Endothelial cell of umbilical vein (primary cell): ENCODE measurements around the gene PXYLP1. TPM values are rescaled to one million over a fixed set of nuclear protein-coding genes. Genes with fewer than 3 reads are reported as not detected.

ENCODE experiments used
- BruUV-seq: library from RNA; stranded (reverse); fragments of 400-500 nt; replicated peaks from 2 replicates; lab custom pipeline; 2021; lab: Mats Ljungman, UMichigan
- CTCF ChIA-PET: fragments of 300-600, 350-600 bp; sonication (Branson Sonifier 250); formaldehyde crosslinking; loops from one replicate; lab custom pipeline; 2021; ENCODE audit warnings: antibody characterized with exemption, inconsistent platforms; lab: Charles Lee
- POLR2A ChIA-PET: fragments of 300-600, 350-600 bp; sonication (Branson Sonifier 250); formaldehyde crosslinking; loops from one replicate; lab custom pipeline; 2021; ENCODE audit warnings: antibody characterized with exemption, inconsistent platforms; lab: Charles Lee
- DNase-seq: peaks from one replicate; pipeline ENCODE4 v3.0.0-alpha.2; 2011; ENCODE audit warnings: low read depth, low spot score
- FAIRE-seq: peaks from 2 replicates; lab custom pipeline; 2011; peaks lifted over from hg19 to GRCh38; lab: Jason Lieb, UNC
- H2AFZ ChIP-seq: 2 replicates; pipeline ENCODE4 v1.6.0; 2012; ENCODE audit warnings: low read depth, low read length, control low read depth, inconsistent platforms
- H3K27ac ChIP-seq: 2 replicates; pipeline ENCODE4 v1.5.1; 2011; ENCODE audit warnings: low read depth, mild to moderate bottlenecking, control low read depth, low read length, moderate library complexity; ENCODE audit not compliant: insufficient read depth
- H3K27me3 ChIP-seq, 2 experiments: 2 replicates each; pipeline versions ENCODE4 v1.6.0 to v1.6.1; 2011; ENCODE audit warnings: low read length in 2 of 2, mixed read lengths in 1 of 2; ENCODE audit not compliant: control insufficient read depth in 2 of 2, insufficient read depth in 2 of 2
- H3K36me3 ChIP-seq, 2 experiments: 2 replicates in 1 of 2; 3 replicates in 1 of 2; pipeline ENCODE4 v1.5.1; 2011; ENCODE audit warnings: low read length in 2 of 2, mild to moderate bottlenecking in 1 of 2, moderate library complexity in 1 of 2; ENCODE audit not compliant: control insufficient read depth in 2 of 2, insufficient read depth in 2 of 2; ENCODE audit errors: extremely low read depth in 1 of 2
- H3K4me1 ChIP-seq: 3 replicates; pipeline ENCODE4 v1.5.1; 2011; ENCODE audit warnings: mild to moderate bottlenecking, low read length; ENCODE audit not compliant: control insufficient read depth, insufficient read depth; ENCODE audit errors: extremely low read depth
- H3K4me2 ChIP-seq: 2 replicates; pipeline ENCODE4 v1.6.1; 2011; ENCODE audit warnings: low read length, control low read depth, mixed read lengths; ENCODE audit not compliant: insufficient read depth
- H3K4me3 ChIP-seq, 3 experiments: fragments of 200-600 bp in 1 of 3; sonication (generic), shearing (Covaris generic) in 1 of 3; replicated peaks in 1 of 3; 2 replicates each; pipeline ENCODE4 v1.5.1; 2011 to 2016; ENCODE audit warnings: control low read depth in 3 of 3, low read length in 3 of 3, mild to moderate bottlenecking in 2 of 3, inconsistent platforms in 1 of 3, low read depth in 1 of 3, moderate library complexity in 1 of 3; ENCODE audit not compliant: insufficient read depth in 1 of 3
- H3K79me2 ChIP-seq: 2 replicates; pipeline ENCODE4 v1.6.0; 2012; ENCODE audit warnings: low read length, inconsistent platforms; ENCODE audit not compliant: control insufficient read depth, insufficient read depth
- H3K9ac ChIP-seq: replicated peaks from 2 replicates; pipeline ENCODE3; 2011; ENCODE audit warnings: low read length, control low read depth; ENCODE audit not compliant: insufficient read depth; ENCODE audit errors: extremely low read depth
- H3K9me1 ChIP-seq: replicated peaks from 3 replicates; pipeline ENCODE4 v1.6.0; 2011; ENCODE audit warnings: mild to moderate bottlenecking, low read length; ENCODE audit not compliant: control insufficient read depth, insufficient read depth; ENCODE audit errors: extremely low read depth
- H3K9me3 ChIP-seq: replicated peaks from 2 replicates; pipeline ENCODE4 v1.5.1; 2012; ENCODE audit warnings: low read length, inconsistent platforms; ENCODE audit not compliant: control insufficient read depth, insufficient read depth
- H4K20me1 ChIP-seq: replicated peaks from 2 replicates; pipeline ENCODE3; 2011; ENCODE audit warnings: mild to moderate bottlenecking, low read length; ENCODE audit not compliant: control insufficient read depth, insufficient read depth; ENCODE audit errors: extremely low read depth
- CTCF ChIP-seq, 2 donors: IDR thresholded peaks; 1 replicate in 1 of 2; 2 replicates in 1 of 2; pipeline ENCODE4 v1.5.1; 2011; ENCODE audit warnings: low read length in 2 of 2, mild to moderate bottlenecking in 2 of 2, moderate library complexity in 2 of 2, control low read depth in 1 of 2, inconsistent platforms in 1 of 2, low read depth in 1 of 2; ENCODE audit not compliant: insufficient read depth in 1 of 2; ENCODE audit errors: extremely low read depth in 1 of 2
- EZH2 ChIP-seq: IDR thresholded peaks from 2 replicates; pipeline ENCODE4 v1.6.1; 2012; ENCODE audit warnings: borderline replicate concordance, low read depth, mild to moderate bottlenecking, moderate library complexity, low read length, inconsistent platforms; ENCODE audit not compliant: severe bottlenecking
- FOS ChIP-seq: IDR thresholded peaks from 2 replicates; pipeline ENCODE4 v1.6.1; 2011; ENCODE audit warnings: mild to moderate bottlenecking, low read length, moderate library complexity, borderline replicate concordance; ENCODE audit not compliant: insufficient read depth
- GATA2 ChIP-seq: IDR thresholded peaks from 2 replicates; pipeline ENCODE4 v1.7.0; 2011; ENCODE audit warnings: low read depth, mild to moderate bottlenecking, moderate library complexity, mixed read lengths, low read length; ENCODE audit not compliant: insufficient read length, insufficient read depth
- JUN ChIP-seq: IDR thresholded peaks from 2 replicates; pipeline ENCODE4 v1.6.1; 2011; ENCODE audit warnings: borderline replicate concordance, low read depth; ENCODE audit not compliant: insufficient read length, insufficient read depth
- MAX ChIP-seq: IDR thresholded peaks from 2 replicates; pipeline ENCODE4 v1.6.1; 2011; ENCODE audit not compliant: insufficient read depth, insufficient read length
- MYC ChIP-seq: IDR thresholded peaks from one replicate; pipeline ENCODE4 v1.6.1; 2011; ENCODE audit warnings: mild to moderate bottlenecking, low read depth, low read length
- POLR2A ChIP-seq: IDR thresholded peaks from 2 replicates; pipeline ENCODE4 v1.6.1; 2012; ENCODE audit warnings: low read depth, mild to moderate bottlenecking, control low read depth, low read length
- POLR2AphosphoS5 ChIP-seq: IDR thresholded peaks from 2 replicates; pipeline ENCODE4 v1.6.1; 2012; ENCODE audit warnings: low read depth, mild to moderate bottlenecking, control low read depth, low read length, moderate library complexity; ENCODE audit not compliant: insufficient read depth
- dilution Hi-C: fragments of 300-500 bp; cut with MboI; formaldehyde crosslinking; loops from one replicate; pipeline ENCODE4 v1.15.0; 2019; ENCODE audit warnings: low sequenced_read_pairs; ENCODE audit not compliant: extremely low pct_ligation_motif_present
- intact Hi-C: fragments of 100-400 bp; cut with micrococcal nuclease; formaldehyde crosslinking; loops from one replicate; pipeline ENCODE4 v1.10.0; 2022
- polyA plus RNA-seq, 4 experiments: library from polyadenylated mRNA; depleted of rRNA in 3 of 4; stranded (reverse) in 3 of 4; unstranded in 1 of 4; fragments of >200 nt; gene quantifications; 2 replicates each; pipeline versions ENCODE4 v1.2.1 to v1.2.3, GENCODE V29; 2011 to 2012; ENCODE audit warnings: missing spikeins in 1 of 4
- total RNA-seq: library from RNA; stranded (reverse); gene quantifications from 2 replicates; pipeline ENCODE4 v1.2.3, GENCODE V29; 2021

PXYLP1 gene
- total and polyA plus RNA-seq, 2 donors (not counting 3 experiments of a cell fraction or from before 2014, with no cell fraction given): 0.84 to 1.7 TPM

GRCh38 chr3:141338881-141339280 lies 107.3 kb downstream of the PXYLP1 start:
- dilution Hi-C loops: no loop called here
- POLR2A ChIA-PET: no interaction called here

More at GRCh38 chr3:141338881-141339280, 107.3 kb downstream of the PXYLP1 start:
- CTCF ChIA-PET: no interaction called here
- DNase-seq (no peak), FAIRE-seq (no peak)
- BruUV-seq: no TSS peak
- no peaks in the 10 kb centered on the region for H3K36me3 ChIP-seq
- H3K4me3 ChIP-seq: no peak overlapping the region
- no peaks in the 10 kb centered on the region for H3K9me3 ChIP-seq
- H4K20me1 ChIP-seq: no peaks in the 10 kb centered on the region
- intact Hi-C loops: no loop called here
- no peak overlapping the region for H2AFZ ChIP-seq
- no peak overlapping the region for H3K27ac ChIP-seq
- no peak overlapping the region for H3K4me2 ChIP-seq
- H3K27me3 ChIP-seq: no peaks in the 10 kb centered on the region
- no peak overlapping the region for H3K9ac ChIP-seq
- TF ChIP-seq JUN: no peak
- no peak for TF ChIP-seq FOS
- TF ChIP-seq POLR2A: no peak
- TF ChIP-seq MYC: no peak
- no peak for TF ChIP-seq EZH2
- no peak for TF ChIP-seq MAX
- TF ChIP-seq CTCF (IDR thresholded peaks at IDR 0.05; ENCODE audit: extremely low read depth in 1 of 2, insufficient read depth in 1 of 2, low read depth in 1 of 2, low read length in 2 of 2): no peak
- no peak for TF ChIP-seq GATA2
- TF ChIP-seq POLR2AphosphoS5: no peak
- no peaks in the 10 kb centered on the region for H3K9me1 ChIP-seq
- H3K4me1 ChIP-seq: peaks cover 14% of the 10 kb centered on the region
- H3K79me2 ChIP-seq: no peaks in the 10 kb centered on the region
